Mammary epithelial cell (primary cell): ENCODE data around the gene TXNDC8.

Source experiments
- EZH2 ChIP-seq: IDR thresholded peaks from 2 replicates; pipeline ENCODE4 v1.6.1; 2012; ENCODE audit warnings: low read length, inconsistent platforms, borderline replicate concordance
- TF ChIP-seq, protein P1 (sequence below), 2 donors: IDR thresholded peaks in 1 of 2; conservative IDR thresholded peaks in 1 of 2; 2 replicates each; pipeline ENCODE4 v1.5.1; 2011 to 2012; ENCODE audit warnings: inconsistent platforms in 2 of 2, low read length in 2 of 2, mild to moderate bottlenecking in 2 of 2, control low read depth in 1 of 2, low read depth in 1 of 2; ENCODE audit not compliant: insufficient read depth in 1 of 2; ENCODE audit errors: extremely low read depth in 1 of 2

GRCh38 chr9:110256380-110257096 lies 81.1 kb downstream of the TXNDC8 start, which contains the start of gene TXN:
- TF ChIP-seq EZH2 = no peak
- TF ChIP-seq, protein P1, sequence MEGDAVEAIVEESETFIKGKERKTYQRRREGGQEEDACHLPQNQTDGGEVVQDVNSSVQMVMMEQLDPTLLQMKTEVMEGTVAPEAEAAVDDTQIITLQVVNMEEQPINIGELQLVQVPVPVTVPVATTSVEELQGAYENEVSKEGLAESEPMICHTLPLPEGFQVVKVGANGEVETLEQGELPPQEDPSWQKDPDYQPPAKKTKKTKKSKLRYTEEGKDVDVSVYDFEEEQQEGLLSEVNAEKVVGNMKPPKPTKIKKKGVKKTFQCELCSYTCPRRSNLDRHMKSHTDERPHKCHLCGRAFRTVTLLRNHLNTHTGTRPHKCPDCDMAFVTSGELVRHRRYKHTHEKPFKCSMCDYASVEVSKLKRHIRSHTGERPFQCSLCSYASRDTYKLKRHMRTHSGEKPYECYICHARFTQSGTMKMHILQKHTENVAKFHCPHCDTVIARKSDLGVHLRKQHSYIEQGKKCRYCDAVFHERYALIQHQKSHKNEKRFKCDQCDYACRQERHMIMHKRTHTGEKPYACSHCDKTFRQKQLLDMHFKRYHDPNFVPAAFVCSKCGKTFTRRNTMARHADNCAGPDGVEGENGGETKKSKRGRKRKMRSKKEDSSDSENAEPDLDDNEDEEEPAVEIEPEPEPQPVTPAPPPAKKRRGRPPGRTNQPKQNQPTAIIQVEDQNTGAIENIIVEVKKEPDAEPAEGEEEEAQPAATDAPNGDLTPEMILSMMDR (conservative IDR thresholded peaks at IDR 0.05 in 1 of 2, IDR thresholded peaks at IDR 0.05 in 1 of 2; ENCODE audit: extremely low read depth in 1 of 2, insufficient read depth in 1 of 2, low read depth in 1 of 2, low read length in 2 of 2) = no peak
